Measurements from ENCODE around the gene ANGPTL8. TPM values are rescaled to one million over a fixed set of nuclear protein-coding genes. Genes with fewer than 3 reads are reported as not detected.

ANGPTL8 gene
- polyA plus RNA-seq, 12 donors: 0.32 to 0.89 (median 0.50) TPM; not detected in 6

DNA sequence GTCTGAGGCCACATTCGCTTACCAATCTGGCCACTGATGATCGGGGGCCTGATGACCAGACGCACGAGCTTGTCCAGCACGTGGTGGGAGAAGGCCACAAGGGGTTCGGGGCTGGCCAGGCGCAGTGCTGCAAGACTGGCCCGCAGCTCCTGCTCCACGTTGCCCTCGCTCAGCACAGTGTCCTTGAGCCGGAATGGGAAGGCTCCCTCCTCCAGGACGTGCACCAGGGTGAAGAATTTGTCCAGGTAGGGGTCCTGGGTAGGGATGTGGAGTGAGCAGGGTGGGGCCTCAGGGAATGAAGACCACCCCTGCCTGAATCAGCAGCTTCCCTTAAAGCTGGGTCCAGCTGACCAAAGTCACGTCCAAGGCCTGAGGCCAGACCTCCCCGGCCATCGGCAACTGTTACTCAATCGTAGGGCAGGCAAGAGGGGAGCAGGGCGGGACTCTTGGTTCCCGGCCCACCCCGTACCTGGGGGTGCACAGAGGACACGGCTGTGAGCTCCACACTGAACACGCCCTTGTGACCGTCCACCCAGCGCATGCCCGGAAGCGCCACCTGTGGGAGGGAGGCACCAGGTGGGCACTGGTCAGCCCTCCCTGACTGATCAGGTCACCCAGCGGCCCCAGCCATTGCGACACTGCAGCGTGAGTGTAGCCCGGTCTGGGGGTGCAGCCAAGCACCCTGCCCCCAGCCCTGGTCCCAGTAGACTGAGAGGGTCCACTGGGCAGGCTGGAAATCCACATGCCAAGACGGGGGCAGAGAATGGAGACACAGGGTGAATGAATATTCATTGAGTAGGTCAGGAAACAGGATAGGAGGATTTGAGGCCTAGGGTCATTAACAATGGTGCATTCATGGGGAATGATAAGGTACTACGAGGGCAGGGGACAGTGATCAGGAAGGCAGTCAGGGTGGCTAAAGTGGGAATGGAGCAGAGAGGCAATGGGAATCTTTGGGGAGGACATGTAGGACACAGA lies 2.8 kb upstream of the ANGPTL8 start:
- no peak for DNase-seq

DNA sequence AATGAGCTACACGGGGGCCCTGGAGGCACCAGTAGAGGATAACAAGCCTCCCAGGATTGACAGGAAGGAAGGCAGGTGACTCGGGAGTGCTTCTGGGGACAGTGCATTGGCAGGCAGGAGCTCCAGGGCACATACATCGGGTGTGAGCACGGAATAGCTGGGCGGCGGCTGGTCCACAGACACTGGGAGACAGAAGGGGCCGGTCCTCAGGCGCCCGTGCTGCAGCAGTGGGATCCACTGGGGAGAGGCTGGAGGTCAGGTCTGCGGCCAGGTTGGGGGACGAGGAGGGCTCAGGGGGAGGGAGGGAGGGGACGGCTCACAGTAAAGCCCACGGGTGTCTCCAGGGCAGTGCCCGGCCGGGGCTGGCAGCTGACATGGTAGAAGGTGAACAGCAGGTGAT lies 2.1 kb upstream of the ANGPTL8 start:
- DNase-seq: no peak

DNA sequence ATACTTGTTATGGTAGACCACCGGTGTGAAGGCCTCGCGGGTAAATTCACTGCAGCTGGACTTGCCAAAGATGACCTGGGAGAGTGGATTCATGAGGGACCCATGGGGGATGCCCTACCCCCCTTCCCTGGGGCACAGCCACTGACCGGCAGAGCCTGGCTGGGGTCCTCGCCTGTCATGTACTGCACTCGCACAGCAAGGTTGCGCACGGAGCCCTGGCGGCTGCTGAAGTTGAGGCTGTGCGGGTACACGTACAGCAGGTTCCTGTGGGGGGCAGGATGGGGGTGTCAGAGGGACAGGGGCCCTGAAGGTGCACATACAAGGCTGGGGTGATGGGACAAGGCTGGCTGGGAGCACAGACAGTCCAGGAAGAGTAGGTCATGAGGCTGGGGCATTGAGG lies 1.4 kb upstream of the ANGPTL8 start:
- DNase-seq: no peak

DNA sequence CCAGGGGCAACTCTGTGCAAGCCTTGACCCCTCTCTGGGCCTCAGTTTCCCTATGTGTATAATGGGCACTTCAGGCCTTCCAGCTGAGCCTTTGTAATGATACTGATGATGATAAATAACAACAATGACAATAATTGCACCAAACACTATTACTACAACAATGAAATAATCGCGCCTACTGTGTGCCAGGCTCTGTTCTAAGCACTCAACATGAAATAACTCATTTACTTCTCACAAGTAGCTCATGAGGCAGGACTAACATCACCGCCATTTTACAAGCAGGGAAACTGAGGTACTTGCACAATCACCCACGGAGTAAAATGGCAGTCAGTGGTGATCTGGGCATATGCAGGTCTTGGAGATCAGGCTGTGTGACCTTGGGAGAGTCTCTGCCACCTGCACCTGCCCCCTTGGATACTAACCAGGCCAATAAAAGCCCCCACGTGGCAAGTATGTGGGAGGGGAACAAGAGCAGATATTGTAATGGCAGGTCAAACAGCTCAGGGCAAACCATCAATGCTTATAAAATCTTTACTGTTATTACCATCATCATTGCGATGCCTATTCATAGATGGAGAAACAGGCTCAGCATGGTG lies 540 bp upstream of the ANGPTL8 start:
- no peak for DNase-seq

DNA sequence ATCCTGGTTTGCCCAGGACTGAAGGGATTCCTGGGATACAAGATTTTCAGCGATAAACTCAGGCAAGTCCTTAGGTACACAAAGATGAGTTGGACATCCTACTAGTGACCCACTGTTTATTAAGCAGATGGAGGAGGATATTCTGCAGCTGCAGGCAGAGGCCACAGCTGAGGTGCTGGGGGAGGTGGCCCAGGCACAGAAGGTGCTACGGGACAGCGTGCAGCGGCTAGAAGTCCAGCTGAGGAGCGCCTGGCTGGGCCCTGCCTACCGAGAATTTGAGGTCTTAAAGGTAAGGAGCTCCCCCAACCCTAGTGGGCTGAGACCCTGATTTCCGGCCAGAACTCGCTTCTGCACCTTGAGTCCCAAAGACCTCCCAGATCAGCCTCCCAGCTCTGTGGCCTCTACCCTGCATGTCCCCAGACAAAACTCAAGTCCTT lies 607 bp downstream of the ANGPTL8 start:
- DNase-seq: no peak

DNA sequence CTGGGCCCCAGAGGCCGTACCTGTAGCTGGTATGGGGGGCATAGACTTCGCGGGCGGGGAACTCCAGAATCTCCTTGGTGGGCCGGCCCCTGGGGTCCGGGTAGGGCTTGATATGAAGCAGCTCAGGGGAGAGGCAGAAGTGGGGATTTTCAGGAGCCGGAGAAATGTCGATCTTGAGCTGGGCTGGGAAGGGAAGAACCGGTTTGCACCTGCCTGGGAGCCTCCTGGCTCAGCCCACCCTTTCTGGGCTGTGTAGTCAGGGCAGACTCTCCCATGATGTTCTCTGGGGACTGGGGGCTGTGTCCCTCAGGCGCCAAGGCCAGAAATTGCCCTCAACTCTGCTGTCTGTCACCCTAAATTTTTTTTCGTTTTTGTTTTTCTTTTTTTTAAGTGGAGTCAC lies 2.6 kb downstream of the ANGPTL8 start:
- no peak for DNase-seq

DNA sequence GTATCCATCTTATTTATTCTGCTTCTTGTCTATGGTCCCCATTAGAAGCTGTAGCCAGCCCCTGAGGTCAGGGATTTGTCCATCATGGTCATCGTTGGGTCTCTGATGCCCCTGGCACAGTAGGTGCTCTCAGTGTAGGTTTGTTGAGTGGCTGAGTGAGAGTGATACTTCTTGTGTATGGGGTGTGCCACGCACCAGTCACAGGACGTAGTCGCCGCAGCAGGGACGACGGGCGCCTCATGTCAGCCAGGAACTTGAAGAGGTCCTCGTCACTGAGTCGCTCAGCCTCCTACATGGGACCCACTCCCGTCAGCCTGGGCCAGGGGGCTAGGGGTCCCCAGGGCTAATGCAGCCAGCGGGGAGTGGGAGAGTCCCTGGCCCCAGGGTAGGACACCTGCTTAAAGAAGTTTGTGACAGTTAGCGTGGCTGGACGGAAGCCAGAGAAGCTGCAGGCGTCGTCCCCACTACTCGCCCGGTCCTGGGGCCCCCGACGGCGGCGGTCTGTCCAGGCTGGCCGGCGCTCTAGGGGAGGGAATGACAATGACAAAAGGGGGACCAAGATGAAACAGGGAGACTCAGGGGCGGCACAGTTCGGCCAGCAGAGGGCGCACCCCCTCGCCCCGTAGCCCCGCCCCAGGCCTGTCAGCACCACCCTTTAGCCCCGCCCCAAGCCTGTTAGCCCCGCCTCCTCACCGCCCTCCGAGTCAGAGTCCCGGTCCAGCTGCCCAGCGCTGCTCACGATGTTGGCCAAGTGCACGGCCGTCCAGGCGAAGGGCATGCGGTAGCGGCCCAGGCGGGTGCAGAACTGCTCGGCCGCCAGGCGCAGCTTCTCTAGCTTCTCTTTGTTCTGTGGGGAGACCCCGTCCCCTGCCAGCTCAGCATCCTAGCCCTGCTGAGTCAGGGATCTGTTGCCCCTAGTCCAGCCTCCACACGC lies 3.7 kb downstream of the ANGPTL8 start:
- DNase-seq: peak; percentile 77

DNA sequence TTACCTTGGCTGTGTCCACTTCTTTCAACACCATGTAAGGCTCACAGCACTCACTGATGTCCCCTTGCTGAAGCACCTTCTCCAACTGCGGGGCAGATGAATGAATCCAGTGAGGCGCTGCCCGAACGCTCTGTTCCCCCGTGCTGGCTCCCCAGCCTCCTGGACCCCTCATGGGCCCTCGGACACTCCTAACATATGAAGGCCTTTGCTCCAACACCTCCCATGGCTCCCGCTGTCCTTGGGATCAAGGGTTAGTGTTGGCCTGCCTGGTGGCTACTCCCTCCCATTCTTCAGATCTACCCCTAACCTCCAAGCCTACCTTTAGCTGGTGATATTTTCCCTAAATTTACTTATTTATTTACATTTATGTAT lies 4.4 kb downstream of the ANGPTL8 start:
- no peak for DNase-seq

DNA sequence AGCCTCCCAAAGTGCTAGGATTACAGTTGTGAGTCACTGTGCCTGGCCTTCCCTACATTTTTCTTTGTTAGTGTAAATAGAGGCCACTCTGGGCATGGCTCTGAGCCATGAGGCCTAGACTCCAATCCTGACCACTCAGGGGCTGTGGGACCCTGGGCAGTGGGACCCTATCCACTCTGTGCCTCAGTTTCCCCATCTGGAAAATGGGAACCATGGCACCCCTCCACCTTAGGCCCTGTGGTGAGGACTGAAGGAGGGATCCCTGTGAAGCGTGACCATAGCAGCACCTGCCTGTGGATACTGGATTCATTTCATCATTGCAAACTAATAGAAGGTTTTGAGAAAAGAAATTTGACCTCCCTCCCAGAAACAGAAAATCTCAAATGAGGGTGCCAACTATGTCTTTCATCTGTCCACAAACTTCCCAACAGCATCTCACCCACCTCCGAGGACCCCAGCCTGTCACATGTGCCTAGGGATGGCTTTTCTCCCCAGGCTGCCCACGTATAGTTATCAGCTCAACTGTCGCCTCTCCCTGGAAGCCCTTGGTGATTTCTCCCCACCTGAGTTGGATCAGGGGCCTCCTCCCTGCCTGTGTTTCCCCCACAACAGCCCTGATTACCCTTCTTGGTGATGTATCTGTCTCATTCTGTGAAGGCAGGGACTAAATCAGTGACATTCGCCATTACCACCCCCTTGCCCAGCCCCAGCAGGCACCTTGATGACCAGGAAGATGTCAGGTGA lies 5.6 kb downstream of the ANGPTL8 start:
- no peak for DNase-seq

DNA sequence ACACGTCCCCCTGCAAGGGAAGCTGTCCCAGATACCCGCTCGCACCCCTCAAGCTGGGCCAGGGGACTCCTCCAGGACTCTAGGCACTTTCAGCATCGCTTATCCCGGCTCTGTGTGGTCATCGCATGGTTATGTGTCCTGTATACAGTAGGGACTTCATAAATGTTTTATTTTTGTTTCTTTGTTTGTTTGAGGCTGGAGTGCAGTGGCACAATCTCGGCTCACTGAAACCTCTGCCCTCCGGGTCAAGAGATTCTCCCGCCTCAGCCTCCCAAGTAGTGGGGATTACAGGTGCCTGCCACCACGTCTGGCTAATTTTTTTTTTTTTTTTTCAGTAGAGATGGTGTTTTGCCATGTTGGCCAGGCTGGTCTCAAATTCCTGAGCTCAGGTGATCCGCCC lies 7.5 kb downstream of the ANGPTL8 start:
- DNase-seq: no peak

DNA sequence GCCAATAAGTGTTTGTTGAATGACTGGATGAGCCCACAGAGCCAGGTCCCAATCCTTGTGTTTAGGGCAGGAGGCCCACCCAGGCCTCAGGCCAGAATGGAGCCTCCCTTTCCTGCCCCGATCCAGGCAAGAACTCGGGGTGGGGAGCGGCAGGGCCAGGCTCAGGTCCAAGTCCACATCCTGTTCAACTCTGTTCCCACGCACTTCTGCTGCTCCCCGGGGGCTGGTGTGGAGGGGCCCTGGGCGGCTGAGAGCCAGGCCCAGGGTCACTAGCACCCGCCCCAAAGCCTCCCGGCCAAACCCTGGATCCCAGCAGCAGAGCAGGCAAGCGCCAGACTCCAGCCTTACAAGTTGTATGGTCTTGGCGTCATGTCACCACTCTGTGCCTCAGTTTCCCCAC lies 8.0 kb downstream of the ANGPTL8 start:
- DNase-seq: peak; percentile 61

DNA sequence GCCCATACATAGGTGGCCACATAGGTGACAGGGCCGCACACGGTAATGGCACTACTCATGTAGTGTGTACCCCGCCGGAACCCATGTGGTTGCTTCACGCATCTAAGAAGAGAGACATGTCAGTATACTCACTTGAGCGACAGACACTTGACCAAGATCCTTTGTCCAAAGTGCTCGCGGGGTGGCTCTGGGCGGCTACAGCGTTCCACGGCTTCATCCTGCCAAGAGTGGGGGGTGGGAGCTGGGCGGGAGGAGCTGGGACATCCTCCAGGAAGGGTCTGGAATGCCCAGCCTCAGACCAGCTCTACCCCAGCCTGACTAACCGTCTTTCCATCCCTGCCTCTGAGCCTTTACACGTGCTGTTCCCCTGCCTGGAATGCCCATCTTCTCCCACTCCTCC lies 8.5 kb downstream of the ANGPTL8 start:
- DNase-seq: no peak

DNA sequence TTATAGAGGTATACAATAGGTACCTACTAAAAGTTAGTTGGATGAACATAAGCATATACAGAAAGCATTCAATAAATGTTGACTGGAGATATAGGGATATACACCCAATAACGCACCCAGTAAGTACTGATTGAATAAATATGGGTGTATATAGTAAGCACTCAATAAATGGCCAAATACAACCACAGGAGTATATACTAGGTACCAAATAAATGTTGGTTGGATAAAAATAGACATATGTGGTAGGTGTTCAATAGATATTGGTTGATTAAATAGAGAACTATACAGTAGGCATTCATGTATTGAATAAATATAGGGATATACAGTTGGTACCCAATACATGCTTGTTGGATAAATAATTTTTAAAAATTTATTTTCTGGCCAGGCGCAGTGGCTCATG lies 9.4 kb downstream of the ANGPTL8 start:
- no peak for DNase-seq

DNA sequence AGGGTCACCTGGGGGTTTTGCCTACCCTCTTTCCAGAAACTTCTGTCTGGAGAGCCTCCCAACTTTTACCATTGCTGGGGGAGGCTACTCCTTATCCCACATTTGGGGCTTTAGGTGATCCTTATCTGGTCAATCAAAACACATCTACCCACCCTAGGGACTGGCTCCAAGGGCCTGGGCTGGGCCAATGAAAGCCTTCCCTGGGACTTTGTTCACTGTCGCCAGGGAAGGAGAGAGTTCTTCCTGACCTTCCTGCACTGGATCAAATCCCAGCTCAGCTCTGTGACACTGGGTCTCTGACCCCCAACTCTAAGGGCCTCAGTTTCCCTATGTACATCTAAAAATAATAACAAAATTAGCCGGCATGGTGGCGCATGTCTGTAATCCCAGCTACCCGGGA lies 11.8 kb downstream of the ANGPTL8 start:
- no peak for DNase-seq

DNA sequence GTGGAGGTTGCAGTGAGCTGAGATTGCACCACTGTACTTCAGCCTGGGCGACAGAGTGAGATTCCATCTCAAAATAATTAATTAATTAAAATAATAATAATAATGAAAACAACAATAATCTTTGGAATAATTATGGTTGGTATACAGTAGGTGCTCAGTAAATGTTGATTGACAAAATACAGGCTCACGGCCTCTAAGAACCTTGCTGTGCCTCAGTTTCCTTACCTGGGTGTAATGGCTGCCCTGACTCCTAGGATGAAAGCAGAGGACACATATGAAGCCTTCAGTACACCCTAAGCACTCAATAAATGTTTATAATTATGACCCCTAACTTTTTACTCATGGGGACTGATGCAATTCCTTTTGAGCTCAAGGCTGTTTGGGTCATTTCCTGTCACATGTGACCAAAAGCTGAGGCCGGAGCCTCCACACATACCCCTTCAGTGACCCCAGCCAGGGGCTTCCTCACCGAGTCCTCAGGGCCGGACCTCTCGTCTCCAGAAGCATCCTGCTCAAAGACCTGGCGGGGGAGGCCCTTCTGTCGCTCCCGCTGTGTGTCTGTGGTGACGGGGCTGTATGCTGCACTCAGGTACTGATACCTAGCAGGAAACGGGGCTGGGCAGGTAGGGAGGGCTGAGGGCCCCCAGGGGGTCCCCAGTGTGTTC lies 12.4 kb downstream of the ANGPTL8 start:
- DNase-seq: no peak

DNA sequence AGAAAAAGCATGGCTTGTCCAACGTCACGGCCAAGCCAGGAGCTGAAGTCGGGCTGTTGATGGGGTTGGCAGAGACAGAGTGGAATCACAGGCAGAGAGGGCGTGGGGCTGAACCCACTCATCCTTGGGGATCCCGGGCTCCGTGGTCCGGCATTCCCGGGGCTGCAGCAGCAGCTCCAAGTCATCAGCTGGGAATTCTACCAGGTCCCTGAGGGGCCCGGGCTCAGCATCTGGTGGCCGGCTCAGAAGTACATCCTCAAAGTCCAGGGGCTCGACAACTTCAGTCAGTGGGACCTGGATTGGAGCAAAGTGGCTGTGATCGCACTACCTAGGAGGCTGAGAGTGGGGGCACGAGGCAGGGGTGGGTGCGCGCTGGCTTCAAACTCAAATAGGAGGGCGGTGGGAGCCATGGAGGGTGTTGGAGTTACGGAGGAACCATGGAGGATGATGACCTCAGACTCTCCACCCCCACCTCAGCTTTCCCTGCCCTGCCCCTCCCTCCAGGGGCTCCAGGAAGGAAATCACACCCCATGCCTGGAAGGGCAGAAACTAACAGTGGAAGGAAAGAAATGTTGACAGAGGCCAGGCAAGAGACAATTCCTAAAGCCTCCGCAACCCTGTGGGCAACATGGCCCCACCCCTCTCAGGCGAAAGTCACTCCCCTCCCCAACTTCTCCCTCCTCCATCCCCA lies 13.4 kb downstream of the ANGPTL8 start:
- DNase-seq: no peak

DNA sequence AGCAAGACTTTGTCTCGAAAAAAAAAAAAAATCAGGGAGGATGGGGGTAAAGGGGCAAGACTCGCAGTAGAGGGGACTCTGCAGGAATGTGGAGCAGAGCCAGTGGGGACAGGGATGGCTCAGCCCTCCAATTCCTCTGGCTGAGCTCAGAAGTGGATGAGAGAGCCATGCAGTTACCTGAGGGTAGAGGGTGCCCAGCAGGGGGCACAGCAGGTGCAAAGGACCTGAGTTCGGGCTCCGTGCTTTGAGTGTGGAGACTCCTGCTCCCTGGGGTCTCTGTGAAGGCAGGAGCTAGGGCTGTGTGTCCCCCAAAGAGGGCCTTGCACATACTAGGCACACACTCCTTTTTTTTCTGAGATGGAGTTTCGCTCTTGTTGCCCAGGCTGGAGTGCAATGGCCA lies 15.2 kb downstream of the ANGPTL8 start:
- DNase-seq: no peak

DNA sequence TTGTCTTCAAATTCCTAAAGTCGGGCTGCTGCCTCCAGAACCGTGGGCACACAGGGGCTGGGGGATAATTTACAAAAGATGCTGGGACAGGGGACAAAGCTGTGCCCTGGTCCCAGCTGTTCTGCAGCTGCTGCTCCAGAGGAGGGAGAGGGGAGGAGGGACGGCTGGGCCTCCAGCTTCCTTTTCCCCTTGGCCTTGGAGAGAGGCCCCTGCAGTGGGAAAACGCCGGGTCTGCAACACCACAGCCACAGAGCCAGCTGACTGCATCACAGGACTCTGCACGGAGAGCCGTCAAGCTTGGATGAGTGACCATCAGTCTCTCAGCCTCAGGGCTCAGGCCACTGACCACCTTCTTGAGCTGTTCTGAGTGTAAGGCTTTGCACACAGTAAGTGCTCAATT lies 16.8 kb downstream of the ANGPTL8 start:
- peak; percentile 79 for DNase-seq

DNA sequence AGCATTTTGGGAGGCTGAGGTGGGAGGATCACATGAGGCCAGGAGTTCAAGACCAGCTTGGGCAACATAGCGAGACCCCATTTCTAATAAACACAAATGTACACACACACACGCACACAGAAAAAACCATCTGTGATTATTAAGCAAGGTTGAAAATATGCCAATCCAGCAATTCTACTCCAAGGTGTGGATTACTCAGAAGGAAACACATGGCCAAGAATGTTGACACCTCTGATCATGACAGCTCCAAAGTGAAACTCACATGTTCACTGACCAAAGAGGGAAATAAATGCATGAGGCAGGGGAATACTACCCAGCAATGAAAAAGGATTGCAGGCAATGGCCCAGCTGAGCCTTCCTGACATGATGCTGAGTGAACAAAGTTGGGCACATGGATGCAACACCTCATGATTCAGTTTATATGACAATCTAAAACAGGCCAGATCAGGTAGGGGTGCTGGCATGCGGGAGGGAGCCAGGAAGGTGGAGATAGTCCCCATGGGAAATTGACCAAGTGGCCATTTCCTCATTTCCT lies 18.5 kb downstream of the ANGPTL8 start:
- no peak for DNase-seq

DNA sequence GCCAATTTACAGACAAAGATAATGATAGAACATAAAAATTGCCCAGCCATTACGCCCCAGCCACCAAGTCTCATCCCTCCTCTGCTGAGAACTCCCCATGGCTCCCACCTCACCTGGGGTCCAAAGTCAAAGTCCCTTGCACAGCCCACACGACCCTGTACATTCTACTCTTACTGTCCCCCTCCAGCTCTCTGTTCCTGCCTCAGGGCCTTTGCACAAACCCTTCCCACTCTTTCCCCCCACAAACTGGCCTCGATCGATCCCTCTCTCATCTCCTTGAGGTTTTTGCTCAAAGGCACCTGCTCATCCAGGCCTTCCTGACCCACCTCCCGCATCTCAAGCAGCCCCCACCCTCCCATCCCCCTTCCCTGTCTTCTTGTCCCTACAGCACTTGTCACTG lies 21.6 kb downstream of the ANGPTL8 start:
- no peak for DNase-seq
